Right ventricle myocardium inferior (tissue), 1 donor: ENCODE data around the gene CLIC4. TPM values are rescaled to one million over a fixed set of nuclear protein-coding genes. Genes with fewer than 3 reads are reported as not detected.

Experiments used
- ATAC-seq: fragments of 200-7000 bp; cut with Tn5 transposase; one replicate; pipeline ENCODE4 v1.9.1; 2020; ENCODE audit warnings: mild to moderate bottlenecking, moderate library complexity
- DNase-seq: peaks from one replicate; pipeline ENCODE4 v3.0.0; 2021; ENCODE audit errors: missing footprints
- intact Hi-C: fragments of 100-400 bp; cut with DNase I; formaldehyde crosslinking; loops from one replicate; pipeline ENCODE4 v1.11.0; 2022
- total RNA-seq: library from RNA; stranded (reverse); fragmentation: NEBNext Ultra II Directional; extraction: Animal tissue kit (Norgen Biotek cat#: 25700); gene quantifications from one replicate; pipeline ENCODE4 v1.2.1, GENCODE V29; 2021
- donor health status: DM: no; HTN: yes; CAD: no; lungs with severe emphysema.

The CLIC4 gene
- total RNA-seq, 1 donor from 2014 or later = 406 TPM

GRCh38 chr1:24862775-24863483, 117.7 kb downstream of the CLIC4 start:
- intact Hi-C loops = no loop called here
- ATAC-seq (no peak), DNase-seq (no peak)

GRCh38 chr1:24864370-24864777, 119.1 kb downstream of the CLIC4 start:
- DNase-seq (no peak), ATAC-seq (no peak)
- intact Hi-C loops = no loop called here

- DNase-seq (no peak), ATAC-seq (no peak)
- intact Hi-C loops = no loop called here
Observed at GRCh38 chr1:24865168-24865567, 119.9 kb downstream of the CLIC4 start.

GRCh38 chr1:24865587-24865986, 120.3 kb downstream of the CLIC4 start:
- DNase-seq (no peak), ATAC-seq (no peak)
- intact Hi-C loops = no loop called here

- intact Hi-C loops = no loop called here
- ATAC-seq = no peak
- no peak for DNase-seq
Observed at GRCh38 chr1:24866211-24867083, 121.2 kb downstream of the CLIC4 start.

- DNase-seq = no peak
- intact Hi-C loops = no loop called here
- ATAC-seq = no peak
Observed at GRCh38 chr1:24867084-24867870, 122.0 kb downstream of the CLIC4 start.

GRCh38 chr1:24868016-24868875, 123.0 kb downstream of the CLIC4 start:
- intact Hi-C loops = no loop called here
- DNase-seq (no peak), ATAC-seq (no peak)

- no peak for ATAC-seq
- no peak for DNase-seq
- intact Hi-C loops = no loop called here
Observed at GRCh38 chr1:24870551-24871195, 125.4 kb downstream of the CLIC4 start.

GRCh38 chr1:24871306-24871901, 126.2 kb downstream of the CLIC4 start:
- ATAC-seq (no peak), DNase-seq (no peak)
- intact Hi-C loops = no loop called here

GRCh38 chr1:24872061-24872850, 127.0 kb downstream of the CLIC4 start:
- intact Hi-C loops = no loop called here
- no peak for DNase-seq
- ATAC-seq = peak; percentile 57

- intact Hi-C loops = no loop called here
- no peak for ATAC-seq
- no peak for DNase-seq
Observed at GRCh38 chr1:24873148-24873547, 127.9 kb downstream of the CLIC4 start.

- ATAC-seq (no peak), DNase-seq (no peak)
- intact Hi-C loops = no loop called here
Observed at GRCh38 chr1:24874056-24874455, 128.8 kb downstream of the CLIC4 start.

- ATAC-seq (no peak), DNase-seq (no peak)
Observed at GRCh38 chr1:24874611-24875234, 129.5 kb downstream of the CLIC4 start.

GRCh38 chr1:24875257-24875656, 130.0 kb downstream of the CLIC4 start:
- ATAC-seq = no peak
- intact Hi-C loops = no loop called here
- no peak for DNase-seq

More at GRCh38 chr1:24874611-24875234, 129.5 kb downstream of the CLIC4 start:
- intact Hi-C loops = no loop called here

- ATAC-seq (no peak), DNase-seq (no peak)
- intact Hi-C loops = no loop called here
Observed at GRCh38 chr1:24875991-24876506, 130.8 kb downstream of the CLIC4 start.

- DNase-seq = no peak
- no peak for ATAC-seq
- intact Hi-C loops = no loop called here
Observed at GRCh38 chr1:24878045-24878444, 132.8 kb downstream of the CLIC4 start.
